ENCODE data around the gene COL4A6.

The COL4A6 gene

DNA sequence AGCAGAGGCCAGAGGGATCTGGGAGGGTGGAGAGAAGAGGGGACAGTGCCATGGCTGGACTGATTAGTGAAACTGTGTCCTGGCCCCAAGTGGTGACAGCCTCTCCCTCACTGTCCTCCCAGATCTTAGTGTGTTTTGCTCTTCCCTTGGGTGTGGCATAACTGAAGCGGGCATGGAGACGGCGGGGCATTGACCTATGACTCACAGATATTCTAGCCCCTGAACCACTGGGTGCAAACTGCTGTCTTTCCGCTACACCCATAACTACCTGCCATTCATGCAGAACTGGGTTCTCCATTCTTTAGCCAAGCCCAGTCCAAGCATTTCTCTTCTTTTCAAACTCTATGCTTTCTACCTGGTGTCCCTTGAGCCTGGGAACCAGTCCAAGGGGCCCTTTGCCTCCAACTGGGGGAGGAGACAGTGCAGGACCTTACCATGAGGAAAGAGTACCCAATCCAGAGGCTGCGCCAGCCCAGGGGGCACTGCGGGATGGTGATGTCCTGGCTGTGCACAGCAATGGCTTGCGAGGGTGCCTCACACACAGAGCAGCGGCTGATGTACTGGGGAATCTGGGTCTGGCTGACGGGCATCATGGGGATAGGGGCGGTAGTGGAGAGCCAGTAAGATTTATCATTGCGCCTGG, 279.1 kb downstream of the COL4A6 start:
- H3K4me3 ChIP-seq (ENCODE audit: insufficient read depth, low read length, poor library complexity, severe bottlenecking) = no peak overlapping the region
- H3F3A ChIP-seq (ENCODE audit: insufficient read depth) = no peaks in the 10 kb centered on the region
- no peak overlapping the region for H3K4me2 ChIP-seq (ENCODE audit: low read depth, low read length, poor library complexity, severe bottlenecking)
- H3K27me3 ChIP-seq (ENCODE audit: low read length) = no peaks in the 10 kb centered on the region
- H3K27ac ChIP-seq (ENCODE audit: low read depth, low read length) = no peak overlapping the region
- H4K20me1 ChIP-seq (ENCODE audit: low read depth, low read length) = no peaks in the 10 kb centered on the region
- TF ChIP-seq EZH2phosphoT487 (conservative IDR thresholded peaks at IDR 0.05; ENCODE audit: low read length) = no peak
- TF ChIP-seq, protein P1, sequence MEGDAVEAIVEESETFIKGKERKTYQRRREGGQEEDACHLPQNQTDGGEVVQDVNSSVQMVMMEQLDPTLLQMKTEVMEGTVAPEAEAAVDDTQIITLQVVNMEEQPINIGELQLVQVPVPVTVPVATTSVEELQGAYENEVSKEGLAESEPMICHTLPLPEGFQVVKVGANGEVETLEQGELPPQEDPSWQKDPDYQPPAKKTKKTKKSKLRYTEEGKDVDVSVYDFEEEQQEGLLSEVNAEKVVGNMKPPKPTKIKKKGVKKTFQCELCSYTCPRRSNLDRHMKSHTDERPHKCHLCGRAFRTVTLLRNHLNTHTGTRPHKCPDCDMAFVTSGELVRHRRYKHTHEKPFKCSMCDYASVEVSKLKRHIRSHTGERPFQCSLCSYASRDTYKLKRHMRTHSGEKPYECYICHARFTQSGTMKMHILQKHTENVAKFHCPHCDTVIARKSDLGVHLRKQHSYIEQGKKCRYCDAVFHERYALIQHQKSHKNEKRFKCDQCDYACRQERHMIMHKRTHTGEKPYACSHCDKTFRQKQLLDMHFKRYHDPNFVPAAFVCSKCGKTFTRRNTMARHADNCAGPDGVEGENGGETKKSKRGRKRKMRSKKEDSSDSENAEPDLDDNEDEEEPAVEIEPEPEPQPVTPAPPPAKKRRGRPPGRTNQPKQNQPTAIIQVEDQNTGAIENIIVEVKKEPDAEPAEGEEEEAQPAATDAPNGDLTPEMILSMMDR (IDR thresholded peaks at IDR 0.05; ENCODE audit: insufficient read depth, low read length, poor library complexity, severe bottlenecking) = no peak
- no peaks in the 10 kb centered on the region for H3K36me3 ChIP-seq (ENCODE audit: low read length)
- H3K9me2 ChIP-seq (replicated peaks; ENCODE audit: insufficient read depth, low read length) = no peaks in the 10 kb centered on the region
- H2AFZ ChIP-seq (ENCODE audit: low read depth, low read length, severe bottlenecking) = no peak overlapping the region
- no peaks in the 10 kb centered on the region for H3K79me2 ChIP-seq (ENCODE audit: insufficient read depth, low read length)
- H3K9me3 ChIP-seq (ENCODE audit: insufficient read depth, low read length) = no peaks in the 10 kb centered on the region
- no peak overlapping the region for H3K9ac ChIP-seq (ENCODE audit: low read length)

DNA sequence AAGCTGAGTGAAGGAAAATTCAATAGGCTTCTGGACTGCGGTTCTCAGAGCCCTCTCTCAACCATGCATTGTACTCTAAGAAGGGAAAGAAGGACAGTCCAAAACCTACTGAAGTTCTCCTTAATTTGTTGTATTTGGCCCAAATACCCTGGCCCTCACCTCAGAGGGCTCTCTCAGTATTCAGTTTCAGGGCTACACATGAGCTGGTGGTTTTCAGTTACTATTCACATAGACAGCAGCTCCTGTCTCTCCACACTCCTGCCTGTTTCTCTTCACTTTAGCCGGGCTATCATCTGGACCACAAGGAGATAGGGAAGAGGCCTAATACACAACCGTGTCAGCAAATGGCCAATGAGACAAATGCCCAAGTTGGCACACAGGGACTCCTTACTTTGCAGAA, 280.6 kb downstream of the COL4A6 start:
- no peaks in the 10 kb centered on the region for H4K20me1 ChIP-seq (ENCODE audit: low read depth, low read length)
- no peak overlapping the region for H3K27ac ChIP-seq (ENCODE audit: low read depth, low read length)
- no peak overlapping the region for H2AFZ ChIP-seq (ENCODE audit: low read depth, low read length, severe bottlenecking)
- no peak overlapping the region for H3K4me3 ChIP-seq (ENCODE audit: insufficient read depth, low read length, poor library complexity, severe bottlenecking)
- H3F3A ChIP-seq (ENCODE audit: insufficient read depth) = no peaks in the 10 kb centered on the region
- no peaks in the 10 kb centered on the region for H3K9me3 ChIP-seq (ENCODE audit: insufficient read depth, low read length)
- no peaks in the 10 kb centered on the region for H3K36me3 ChIP-seq (ENCODE audit: low read length)
- no peaks in the 10 kb centered on the region for H3K9me2 ChIP-seq (replicated peaks; ENCODE audit: insufficient read depth, low read length)
- no peak overlapping the region for H3K9ac ChIP-seq (ENCODE audit: low read length)
- TF ChIP-seq, protein P1 (IDR thresholded peaks at IDR 0.05; ENCODE audit: insufficient read depth, low read length, poor library complexity, severe bottlenecking) = no peak
- no peak for TF ChIP-seq EZH2phosphoT487 (conservative IDR thresholded peaks at IDR 0.05; ENCODE audit: low read length)
- H3K4me2 ChIP-seq (ENCODE audit: low read depth, low read length, poor library complexity, severe bottlenecking) = no peak overlapping the region
- H3K79me2 ChIP-seq (ENCODE audit: insufficient read depth, low read length) = no peaks in the 10 kb centered on the region
- H3K27me3 ChIP-seq (ENCODE audit: low read length) = no peaks in the 10 kb centered on the region

DNA sequence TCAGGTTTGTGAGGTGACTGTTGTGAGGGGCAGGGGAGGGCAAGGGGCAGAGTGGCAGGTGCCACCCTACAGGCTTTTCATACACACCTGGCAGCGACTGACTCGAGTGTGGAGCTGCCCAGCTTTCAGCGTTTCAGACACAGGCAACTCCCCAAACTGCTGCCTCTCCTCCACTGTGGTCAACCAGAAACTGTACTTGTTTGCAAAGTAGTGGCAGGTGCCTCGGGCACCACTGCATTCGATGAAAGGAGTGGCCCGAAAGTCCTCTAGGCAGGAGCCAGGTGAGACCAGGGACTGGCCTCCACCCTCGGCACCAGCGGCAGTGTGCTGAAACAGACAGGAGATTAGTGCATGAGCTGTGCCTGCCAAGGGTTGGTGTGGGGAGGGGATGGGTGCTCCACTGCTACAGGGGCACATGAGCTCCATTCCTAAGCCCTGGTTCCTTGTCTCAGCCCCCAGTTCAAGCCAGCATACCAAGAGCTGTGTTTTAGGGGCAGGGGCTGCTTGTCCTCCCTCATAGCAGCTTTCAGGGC, 281.2 kb downstream of the COL4A6 start:
- H3K4me3 ChIP-seq (ENCODE audit: insufficient read depth, low read length, poor library complexity, severe bottlenecking) = no peak overlapping the region
- no peak overlapping the region for H3K9ac ChIP-seq (ENCODE audit: low read length)
- no peaks in the 10 kb centered on the region for H3K9me2 ChIP-seq (replicated peaks; ENCODE audit: insufficient read depth, low read length)
- H3F3A ChIP-seq (ENCODE audit: insufficient read depth) = no peaks in the 10 kb centered on the region
- no peaks in the 10 kb centered on the region for H4K20me1 ChIP-seq (ENCODE audit: low read depth, low read length)
- H3K9me3 ChIP-seq (ENCODE audit: insufficient read depth, low read length) = no peaks in the 10 kb centered on the region
- H3K79me2 ChIP-seq (ENCODE audit: insufficient read depth, low read length) = no peaks in the 10 kb centered on the region
- no peaks in the 10 kb centered on the region for H3K36me3 ChIP-seq (ENCODE audit: low read length)
- H3K27ac ChIP-seq (ENCODE audit: low read depth, low read length) = no peak overlapping the region
- H3K4me2 ChIP-seq (ENCODE audit: low read depth, low read length, poor library complexity, severe bottlenecking) = no peak overlapping the region
- no peak for TF ChIP-seq EZH2phosphoT487 (conservative IDR thresholded peaks at IDR 0.05; ENCODE audit: low read length)
- TF ChIP-seq, protein P1 (IDR thresholded peaks at IDR 0.05; ENCODE audit: insufficient read depth, low read length, poor library complexity, severe bottlenecking) = no peak
- H2AFZ ChIP-seq (ENCODE audit: low read depth, low read length, severe bottlenecking) = no peak overlapping the region
- no peaks in the 10 kb centered on the region for H3K27me3 ChIP-seq (ENCODE audit: low read length)
